ENCODE results near the gene ACY1. TPM values are rescaled to one million over a fixed set of nuclear protein-coding genes. Genes with fewer than 3 reads are reported as not detected.

ACY1 gene
- total RNA-seq, 1 donor from 2014 or later = 26.7 TPM

DNA sequence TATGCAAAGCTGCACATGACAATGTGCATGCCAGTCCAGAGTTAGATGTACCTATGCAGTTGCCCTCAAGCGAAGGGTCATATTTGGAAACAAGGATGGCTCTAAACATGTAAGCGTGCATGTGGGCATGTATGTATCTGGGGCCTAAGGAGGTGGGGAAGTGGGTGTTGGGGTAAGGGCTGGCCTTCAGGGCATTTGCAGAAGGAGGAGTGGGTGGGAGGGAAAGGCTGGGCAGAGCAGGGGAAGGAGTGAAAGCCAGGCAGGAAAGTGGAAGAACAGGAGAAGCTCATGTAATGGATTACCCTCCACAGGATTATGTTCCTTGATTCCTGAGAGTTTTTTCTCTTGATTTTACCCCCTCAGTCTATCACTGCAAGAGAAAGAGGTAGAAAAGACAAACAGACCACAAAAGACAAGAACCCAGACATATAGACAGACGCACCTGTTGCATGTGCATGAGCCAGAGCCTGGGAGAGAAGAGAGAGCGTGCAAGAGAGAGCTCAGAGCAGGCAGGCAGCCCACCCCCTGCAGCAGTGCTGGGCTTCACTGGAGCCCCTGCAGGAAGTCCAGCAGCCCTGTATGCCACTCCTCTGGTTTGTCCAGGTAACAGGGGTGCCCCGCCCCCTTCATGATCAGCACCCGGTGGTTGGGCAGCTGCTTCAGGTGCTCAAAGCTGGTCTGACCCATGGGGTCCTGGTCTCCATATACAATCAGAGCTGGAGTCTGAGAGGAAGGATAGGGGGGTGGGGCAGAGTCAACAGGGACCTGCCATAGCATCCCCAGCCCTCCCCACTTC lies 14.3 kb upstream of the ACY1 start:
- Mint-ChIP-seq H3K27me3 (peaks cover 5% of the 10 kb centered on the region), H3K9me3 (no peaks in the 10 kb centered on the region), H3K27ac (no peak overlapping the region), H3K4me3 (peak overlapping the region; percentile 61), H3K4me1 (peaks cover 23% of the 10 kb centered on the region), H3K36me3 (ENCODE audit: low read depth) (peaks cover 6% of the 10 kb centered on the region)
- TF ChIP-seq, protein P1, sequence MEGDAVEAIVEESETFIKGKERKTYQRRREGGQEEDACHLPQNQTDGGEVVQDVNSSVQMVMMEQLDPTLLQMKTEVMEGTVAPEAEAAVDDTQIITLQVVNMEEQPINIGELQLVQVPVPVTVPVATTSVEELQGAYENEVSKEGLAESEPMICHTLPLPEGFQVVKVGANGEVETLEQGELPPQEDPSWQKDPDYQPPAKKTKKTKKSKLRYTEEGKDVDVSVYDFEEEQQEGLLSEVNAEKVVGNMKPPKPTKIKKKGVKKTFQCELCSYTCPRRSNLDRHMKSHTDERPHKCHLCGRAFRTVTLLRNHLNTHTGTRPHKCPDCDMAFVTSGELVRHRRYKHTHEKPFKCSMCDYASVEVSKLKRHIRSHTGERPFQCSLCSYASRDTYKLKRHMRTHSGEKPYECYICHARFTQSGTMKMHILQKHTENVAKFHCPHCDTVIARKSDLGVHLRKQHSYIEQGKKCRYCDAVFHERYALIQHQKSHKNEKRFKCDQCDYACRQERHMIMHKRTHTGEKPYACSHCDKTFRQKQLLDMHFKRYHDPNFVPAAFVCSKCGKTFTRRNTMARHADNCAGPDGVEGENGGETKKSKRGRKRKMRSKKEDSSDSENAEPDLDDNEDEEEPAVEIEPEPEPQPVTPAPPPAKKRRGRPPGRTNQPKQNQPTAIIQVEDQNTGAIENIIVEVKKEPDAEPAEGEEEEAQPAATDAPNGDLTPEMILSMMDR (IDR thresholded peaks at IDR 0.05) = no peak
- intact Hi-C loops (cut with micrococcal nuclease) = no loop called here
- ChIA-PET POLR2A (interaction anchor here (1.0 to 2.4 kb wide), 2 partner anchors 27 kb away, joined by 3 to 7 read pairs; partner anchors contain the start of gene RPL29), CTCF (no interaction called here)
- DNase-seq = no peak
- no peak for ATAC-seq (ENCODE audit: low read depth)

DNA sequence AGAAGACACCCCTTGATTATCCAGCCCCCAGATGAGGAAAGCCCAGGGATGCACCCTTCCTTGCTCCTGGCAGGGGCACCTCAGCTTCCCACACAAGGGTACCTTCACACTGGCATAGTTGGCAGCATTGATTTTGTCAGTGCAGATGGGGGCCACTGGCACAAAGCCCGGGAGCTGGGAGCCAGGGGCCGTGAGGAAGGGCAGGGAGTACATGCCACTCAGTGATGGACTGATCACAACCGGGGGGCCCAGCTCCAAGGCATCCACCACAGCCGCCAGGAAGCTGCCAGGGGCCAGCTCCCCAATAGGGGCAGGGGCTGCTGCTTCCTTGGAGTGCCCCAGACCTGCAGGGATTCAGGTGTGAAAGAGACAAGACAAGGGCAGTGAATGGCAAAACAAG lies 13.5 kb upstream of the ACY1 start:
- Mint-ChIP-seq H3K36me3 (ENCODE audit: low read depth) (peaks cover 6% of the 10 kb centered on the region), H3K27me3 (peaks cover 5% of the 10 kb centered on the region), H3K9me3 (no peaks in the 10 kb centered on the region), H3K27ac (no peak overlapping the region), H3K4me3 (no peak overlapping the region), H3K4me1 (peaks cover 30% of the 10 kb centered on the region)
- DNase-seq (no peak), ATAC-seq (ENCODE audit: low read depth) (no peak)
- CTCF ChIA-PET = no interaction called here
- TF ChIP-seq, protein P1 (IDR thresholded peaks at IDR 0.05) = no peak
- POLR2A ChIA-PET = interaction anchor here (1.0 kb wide), 1 partner anchor 26 kb away, joined by 3 read pairs; the partner anchor contains the start of gene RPL29
- intact Hi-C loops (cut with micrococcal nuclease) = loop anchor here (10.0 kb wide), 1 partner anchor 1355 kb away; the partner anchor contains the start of genes CISH and MAPKAPK3

DNA sequence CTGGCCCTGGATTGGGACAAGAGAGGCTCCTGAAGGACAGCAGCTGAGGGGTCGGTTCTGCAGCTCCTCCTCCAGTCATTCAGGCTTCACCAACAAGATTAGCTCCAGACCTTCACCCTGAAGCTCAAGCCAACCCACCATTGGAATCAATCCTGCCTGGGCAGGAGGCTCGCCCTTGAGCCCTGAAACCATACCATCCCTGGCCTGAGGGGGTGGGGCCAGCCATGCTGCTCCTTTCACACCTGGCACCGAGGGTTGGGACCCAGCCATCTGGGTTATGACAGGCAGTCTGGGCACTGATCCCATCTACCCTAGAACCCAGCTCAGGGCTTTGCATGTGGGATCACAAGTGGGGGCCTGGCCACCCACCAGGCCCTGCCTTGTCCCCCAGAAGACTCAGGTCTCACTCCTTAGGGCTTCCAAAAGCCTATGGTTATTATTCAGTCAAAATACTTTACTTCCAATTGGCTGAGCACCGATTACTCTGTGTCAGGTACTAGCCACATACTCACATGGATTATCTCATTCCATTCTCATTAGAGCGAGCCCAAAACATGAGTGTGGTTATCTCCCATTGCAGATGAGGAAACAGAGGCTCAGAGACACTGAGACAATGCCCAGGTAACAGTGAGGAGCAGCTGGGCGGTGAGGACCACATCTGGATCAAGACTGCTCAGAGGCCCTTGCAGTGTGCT lies 12.6 kb upstream of the ACY1 start:
- H3K4me1 Mint-ChIP-seq = peaks cover 36% of the 10 kb centered on the region
- H3K4me3 Mint-ChIP-seq = no peak overlapping the region
- ATAC-seq (ENCODE audit: low read depth) (no peak), DNase-seq (no peak)
- H3K9me3 Mint-ChIP-seq = no peaks in the 10 kb centered on the region
- peaks cover 6% of the 10 kb centered on the region for H3K36me3 Mint-ChIP-seq (ENCODE audit: low read depth)
- H3K27ac Mint-ChIP-seq = no peak overlapping the region
- no peaks in the 10 kb centered on the region for H3K27me3 Mint-ChIP-seq
- intact Hi-C loops (cut with micrococcal nuclease) = loop anchor here (10.0 kb wide), 1 partner anchor 1356 kb away; the partner anchor contains the start of genes CISH and MAPKAPK3
- ChIA-PET CTCF (no interaction called here), POLR2A (interaction anchor here (0.6 kb wide), 1 partner anchor 27 kb away, joined by 4 read pairs; no protein-coding TSS in a partner anchor)
- TF ChIP-seq, protein P1 (IDR thresholded peaks at IDR 0.05) = no peak

DNA sequence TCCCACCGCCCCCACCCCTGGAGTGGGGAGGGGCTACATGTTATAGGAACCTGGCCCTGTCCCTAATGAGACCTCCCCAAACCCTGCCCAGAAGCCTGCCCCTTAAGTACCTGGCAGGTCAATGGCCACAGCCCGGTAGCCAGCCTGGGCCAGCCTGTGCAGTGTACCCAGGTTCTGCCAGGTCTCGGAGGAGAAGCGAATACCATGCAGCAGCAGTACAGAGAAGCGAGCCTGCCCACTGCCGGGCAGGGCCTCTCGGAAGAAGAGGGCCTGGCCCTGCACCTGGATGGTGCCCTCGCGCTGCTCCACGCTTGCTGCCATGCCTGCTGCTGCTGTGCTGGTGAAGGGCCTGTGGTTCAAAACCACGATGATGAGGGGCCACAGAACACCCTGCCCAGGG lies 12.0 kb upstream of the ACY1 start:
- CTCF ChIA-PET = interaction anchor here (3.4 kb wide), 1 partner anchor 29 kb away, joined by 27 read pairs; the partner anchor contains the start of genes PARP3 and RRP9

More for the DNA sequence above, 12.0 kb upstream of the ACY1 start:
- ATAC-seq (ENCODE audit: low read depth) (no peak), DNase-seq (no peak)
- intact Hi-C loops (cut with micrococcal nuclease) = loop anchor here (10.0 kb wide), 1 partner anchor 1357 kb away; the partner anchor contains the start of genes CISH and MAPKAPK3
- no peak overlapping the region for H3K4me3 Mint-ChIP-seq
- TF ChIP-seq, protein P1 (IDR thresholded peaks at IDR 0.05) = no peak
- POLR2A ChIA-PET = no interaction called here
- no peaks in the 10 kb centered on the region for H3K27me3 Mint-ChIP-seq
- no peak overlapping the region for H3K27ac Mint-ChIP-seq
- peaks cover 38% of the 10 kb centered on the region for H3K4me1 Mint-ChIP-seq
- H3K9me3 Mint-ChIP-seq = no peaks in the 10 kb centered on the region
- peaks cover 6% of the 10 kb centered on the region for H3K36me3 Mint-ChIP-seq (ENCODE audit: low read depth)

Measured in activated B cell treated with CpG ODN at 0.5 μM for 24 hours (primary cell).